ENCODE measurements around the gene SAFB. TPM values are rescaled to one million over a fixed set of nuclear protein-coding genes. Genes with fewer than 3 reads are reported as not detected.

Gene SAFB
- total RNA-seq, 1 experiment from 2014 or later = 171 TPM

DNA sequence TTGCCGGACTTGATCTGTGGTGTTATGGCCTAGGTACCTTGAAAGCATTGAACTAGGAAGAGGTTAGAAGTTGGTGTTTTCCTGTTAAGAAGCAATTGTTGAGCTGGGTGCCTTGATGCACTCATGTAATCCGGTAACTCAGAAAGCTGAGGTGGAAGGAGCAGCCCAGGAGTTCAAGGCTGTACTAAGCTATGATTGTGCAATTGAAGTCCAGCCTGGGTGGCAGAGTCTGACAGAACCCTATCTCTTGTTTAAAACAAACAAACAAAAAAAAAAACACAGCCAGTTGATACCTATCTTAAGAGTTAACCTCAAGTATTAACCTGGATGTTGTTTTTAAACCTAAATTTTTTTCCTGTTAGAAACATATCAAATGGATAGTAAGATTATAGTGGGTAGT is 19.3 kb downstream of the SAFB start:
- BruUV-seq (replicated peaks) = no TSS peak
- Histone ChIP-seq H3K27me3 (replicated peaks; ENCODE audit: insufficient read depth, low read depth, low read length, poor library complexity) (no peaks in the 10 kb centered on the region), H3K27ac (ENCODE audit: low read depth, low read length, poor library complexity, severe bottlenecking) (no peak overlapping the region), H3K4me1 (ENCODE audit: insufficient read depth, low read length, poor library complexity, severe bottlenecking) (no peaks in the 10 kb centered on the region), H3K36me3 (ENCODE audit: insufficient read depth, low read length, poor library complexity, severe bottlenecking) (peaks cover 67% of the 10 kb centered on the region), H3K9me3 (ENCODE audit: low read depth, low read length, poor library complexity, severe bottlenecking) (no peaks in the 10 kb centered on the region), H3K4me3 (ENCODE audit: low read depth, low read length, poor library complexity, severe bottlenecking) (no peak overlapping the region)
- intact Hi-C loops (cut with micrococcal nuclease; ENCODE audit: unreplicated experiment) = no loop called here
- no peak for DNase-seq (ENCODE audit: low spot score)
- ChIA-PET POLR2A (ENCODE audit: low non-redundant PET) (no interaction called here), CTCF (no interaction called here)
- TF ChIP-seq, protein P1, sequence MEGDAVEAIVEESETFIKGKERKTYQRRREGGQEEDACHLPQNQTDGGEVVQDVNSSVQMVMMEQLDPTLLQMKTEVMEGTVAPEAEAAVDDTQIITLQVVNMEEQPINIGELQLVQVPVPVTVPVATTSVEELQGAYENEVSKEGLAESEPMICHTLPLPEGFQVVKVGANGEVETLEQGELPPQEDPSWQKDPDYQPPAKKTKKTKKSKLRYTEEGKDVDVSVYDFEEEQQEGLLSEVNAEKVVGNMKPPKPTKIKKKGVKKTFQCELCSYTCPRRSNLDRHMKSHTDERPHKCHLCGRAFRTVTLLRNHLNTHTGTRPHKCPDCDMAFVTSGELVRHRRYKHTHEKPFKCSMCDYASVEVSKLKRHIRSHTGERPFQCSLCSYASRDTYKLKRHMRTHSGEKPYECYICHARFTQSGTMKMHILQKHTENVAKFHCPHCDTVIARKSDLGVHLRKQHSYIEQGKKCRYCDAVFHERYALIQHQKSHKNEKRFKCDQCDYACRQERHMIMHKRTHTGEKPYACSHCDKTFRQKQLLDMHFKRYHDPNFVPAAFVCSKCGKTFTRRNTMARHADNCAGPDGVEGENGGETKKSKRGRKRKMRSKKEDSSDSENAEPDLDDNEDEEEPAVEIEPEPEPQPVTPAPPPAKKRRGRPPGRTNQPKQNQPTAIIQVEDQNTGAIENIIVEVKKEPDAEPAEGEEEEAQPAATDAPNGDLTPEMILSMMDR (conservative IDR thresholded peaks at IDR 0.05; ENCODE audit: low read depth, low read length) = no peak

DNA sequence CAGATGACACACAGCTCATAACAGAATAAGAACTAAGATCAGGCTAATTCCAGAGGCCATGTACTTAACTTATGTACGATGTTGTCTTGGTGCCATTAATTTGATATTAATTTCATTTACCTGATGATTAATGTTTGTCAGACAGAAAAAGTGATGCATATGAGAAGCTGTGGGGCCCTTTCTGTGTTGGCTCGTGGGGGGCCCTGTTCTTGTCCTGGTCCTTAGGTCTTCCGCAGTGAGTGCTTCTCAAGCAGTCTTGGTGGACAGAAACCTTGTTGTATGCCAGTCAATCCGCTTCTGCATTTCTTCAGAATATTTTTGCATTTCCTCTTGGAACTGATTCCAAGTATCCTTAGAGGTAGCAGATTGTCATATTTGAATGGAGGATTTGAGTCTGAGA is 20.2 kb downstream of the SAFB start:
- H3K36me3 ChIP-seq (ENCODE audit: insufficient read depth, low read length, poor library complexity, severe bottlenecking) = peaks cover 76% of the 10 kb centered on the region
- no peaks in the 10 kb centered on the region for H3K27me3 ChIP-seq (replicated peaks; ENCODE audit: insufficient read depth, low read depth, low read length, poor library complexity)
- intact Hi-C loops (cut with micrococcal nuclease; ENCODE audit: unreplicated experiment) = no loop called here
- ChIA-PET CTCF (no interaction called here), POLR2A (ENCODE audit: low non-redundant PET) (no interaction called here)
- H3K4me1 ChIP-seq (ENCODE audit: insufficient read depth, low read length, poor library complexity, severe bottlenecking) = no peaks in the 10 kb centered on the region
- no peak for DNase-seq (ENCODE audit: low spot score)
- H3K27ac ChIP-seq (ENCODE audit: low read depth, low read length, poor library complexity, severe bottlenecking) = no peak overlapping the region
- no peaks in the 10 kb centered on the region for H3K9me3 ChIP-seq (ENCODE audit: low read depth, low read length, poor library complexity, severe bottlenecking)
- no TSS peak for BruUV-seq (replicated peaks)
- TF ChIP-seq, protein P1 (conservative IDR thresholded peaks at IDR 0.05; ENCODE audit: low read depth, low read length) = no peak
- no peak for TF ChIP-seq EZH2 (IDR thresholded peaks at IDR 0.05; ENCODE audit: borderline replicate concordance, low read depth, low read length, poor library complexity, severe bottlenecking)
- no peak overlapping the region for H3K4me3 ChIP-seq (ENCODE audit: low read depth, low read length, poor library complexity, severe bottlenecking)

DNA sequence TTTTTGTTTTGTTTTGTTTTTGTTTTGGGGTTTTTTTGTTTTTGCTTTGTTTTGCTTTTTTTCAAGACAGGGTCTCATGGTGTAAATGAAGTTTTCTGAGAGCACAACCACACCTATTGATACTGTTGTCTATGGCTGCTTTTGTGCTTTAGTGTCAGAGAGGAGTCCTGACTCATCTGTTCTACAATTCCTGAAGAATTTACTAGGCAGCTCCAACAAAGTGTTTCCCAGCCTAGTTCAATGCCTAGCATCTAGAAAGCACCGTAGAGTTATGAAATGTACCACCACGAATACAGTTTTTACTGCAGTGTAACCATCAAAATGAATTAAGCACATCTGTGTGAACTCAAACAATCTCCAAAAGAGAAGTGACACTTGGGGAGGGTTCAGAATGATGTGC is 21.2 kb downstream of the SAFB start:
- TF ChIP-seq, protein P1 (conservative IDR thresholded peaks at IDR 0.05; ENCODE audit: low read depth, low read length) = no peak
- CTCF ChIA-PET = no interaction called here
- H3K4me3 ChIP-seq (ENCODE audit: low read depth, low read length, poor library complexity, severe bottlenecking) = no peak overlapping the region
- no peaks in the 10 kb centered on the region for H3K9me3 ChIP-seq (ENCODE audit: low read depth, low read length, poor library complexity, severe bottlenecking)
- intact Hi-C loops (cut with micrococcal nuclease; ENCODE audit: unreplicated experiment) = no loop called here
- BruUV-seq (replicated peaks) = no TSS peak
- POLR2A ChIA-PET (ENCODE audit: low non-redundant PET) = no interaction called here
- H3K4me1 ChIP-seq (ENCODE audit: insufficient read depth, low read length, poor library complexity, severe bottlenecking) = no peaks in the 10 kb centered on the region
- H3K36me3 ChIP-seq (ENCODE audit: insufficient read depth, low read length, poor library complexity, severe bottlenecking) = peaks cover 78% of the 10 kb centered on the region
- no peak for DNase-seq (ENCODE audit: low spot score)
- no peaks in the 10 kb centered on the region for H3K27me3 ChIP-seq (replicated peaks; ENCODE audit: insufficient read depth, low read depth, low read length, poor library complexity)
- H3K27ac ChIP-seq (ENCODE audit: low read depth, low read length, poor library complexity, severe bottlenecking) = no peak overlapping the region

Measured in A673 (cell line).